NCI-H1105 treated with DMSO at 0.1 percent for 48 hours (cell line): ENCODE results near the gene OR10AD1.
"Not testable (repeated sequence)": the region's sequence is repeated elsewhere in the genome, so short reads cannot be mapped to it uniquely, and the experiment has no call there.

Source experiments
- DNase-seq: peaks from one replicate; lab custom pipeline; 2025; lab: John Stamatoyannopoulos, UW

The OR10AD1 gene

GRCh38 chr12:48203192-48203591 lies at the start of gene OR10AD1:
Gene OR10AD1, minus strand, starts transcription at chr12:48203292. Its CDS starts 0 bp downstream, at chr12:48203292.
- DNase-seq = no peak

DNA sequence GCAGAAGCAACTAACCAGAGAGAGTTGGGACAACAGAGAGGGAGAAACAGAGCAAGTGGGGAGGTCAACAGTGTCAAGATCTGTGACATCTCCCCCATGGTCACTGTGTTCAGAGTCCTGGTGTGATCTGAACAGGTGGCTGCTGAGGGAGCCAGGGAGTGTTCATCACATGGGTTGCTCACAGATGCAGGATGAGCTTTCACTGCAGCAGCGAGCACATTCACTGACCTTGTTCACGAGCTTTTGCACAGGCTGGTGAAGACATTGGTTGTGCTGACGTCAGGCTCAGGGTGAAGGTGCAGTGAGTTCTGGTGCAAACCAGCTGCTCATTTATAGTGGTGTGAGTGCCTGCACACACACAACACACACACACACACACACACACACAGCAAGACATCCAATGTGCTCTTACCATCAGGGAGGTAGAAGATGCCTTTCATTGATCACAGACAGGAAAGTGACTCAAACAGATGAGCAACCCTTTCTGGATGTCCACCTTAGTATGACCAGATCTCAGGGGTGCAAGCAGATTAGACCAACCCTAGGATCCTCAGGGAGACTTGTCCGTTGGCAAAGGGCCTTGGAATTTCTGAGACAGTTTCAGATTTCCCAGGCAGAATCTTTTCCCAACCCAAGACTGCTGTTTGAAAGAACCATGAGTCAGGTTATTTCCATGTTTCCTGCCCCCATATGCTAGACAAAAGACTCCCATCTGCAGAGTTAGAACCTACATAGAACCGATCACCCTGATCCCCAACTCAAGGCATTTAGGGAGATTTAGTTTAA lies 44.3 kb upstream of the OR10AD1 start:
- DNase-seq = no peak

DNA sequence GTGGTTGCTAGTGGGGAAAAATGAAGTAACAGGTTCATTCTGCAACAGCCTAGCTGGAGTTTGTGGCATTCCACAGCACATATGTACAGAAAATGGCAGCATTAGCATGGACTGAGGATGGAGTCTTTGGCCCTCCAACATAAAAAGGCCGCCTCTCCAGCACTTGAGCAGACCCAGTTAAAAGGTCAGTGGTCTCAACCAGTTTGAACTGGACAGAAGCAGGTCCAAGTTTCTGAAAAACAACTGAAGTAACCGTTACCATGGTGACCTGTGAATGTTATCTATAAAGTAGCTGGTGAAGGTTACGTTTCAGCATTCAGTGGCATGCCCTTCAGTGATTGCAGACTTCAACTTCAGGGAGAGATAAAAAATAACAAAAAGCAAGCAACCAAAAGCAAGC lies 34.1 kb upstream of the OR10AD1 start:
- no peak for DNase-seq

- DNase-seq = no peak
Observed at GRCh38 chr12:48235796-48236333, 32.8 kb upstream of the OR10AD1 start.

DNA sequence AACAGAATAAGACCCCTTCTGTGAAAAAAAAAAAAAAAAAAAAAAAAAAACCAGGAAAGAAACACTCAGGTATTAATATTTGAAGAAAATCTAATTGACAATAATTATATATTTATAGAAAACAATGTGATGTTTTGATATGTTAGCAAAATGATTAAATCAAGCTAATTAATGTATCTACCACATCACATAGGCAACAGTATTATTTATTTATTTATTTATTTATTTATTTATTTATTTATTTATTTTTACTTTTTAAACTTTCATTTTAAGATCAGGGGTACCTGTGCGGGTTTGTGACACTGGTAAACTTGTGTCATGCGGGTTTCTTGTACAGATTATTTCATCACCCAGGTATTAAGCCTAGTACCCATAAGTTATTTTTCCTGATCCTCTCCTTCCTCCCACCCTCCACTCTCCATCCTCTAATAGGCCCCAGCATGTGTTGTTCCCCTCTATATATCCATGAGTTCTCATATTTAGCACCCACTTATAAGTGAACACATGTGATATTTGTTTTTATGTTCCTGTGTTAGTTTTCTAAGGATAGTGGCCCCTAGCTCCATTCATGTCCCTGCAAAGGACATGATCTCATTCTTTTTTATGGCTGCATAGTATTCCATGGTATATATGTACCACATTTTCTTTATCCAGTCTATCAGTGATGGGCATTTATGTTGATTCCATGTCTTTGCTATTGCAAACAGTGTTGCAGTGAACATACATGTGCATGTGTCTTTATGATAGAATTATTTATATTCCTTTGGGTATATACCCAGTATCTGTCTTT lies 28.3 kb upstream of the OR10AD1 start:
- DNase-seq = not testable (repeated sequence)

DNA sequence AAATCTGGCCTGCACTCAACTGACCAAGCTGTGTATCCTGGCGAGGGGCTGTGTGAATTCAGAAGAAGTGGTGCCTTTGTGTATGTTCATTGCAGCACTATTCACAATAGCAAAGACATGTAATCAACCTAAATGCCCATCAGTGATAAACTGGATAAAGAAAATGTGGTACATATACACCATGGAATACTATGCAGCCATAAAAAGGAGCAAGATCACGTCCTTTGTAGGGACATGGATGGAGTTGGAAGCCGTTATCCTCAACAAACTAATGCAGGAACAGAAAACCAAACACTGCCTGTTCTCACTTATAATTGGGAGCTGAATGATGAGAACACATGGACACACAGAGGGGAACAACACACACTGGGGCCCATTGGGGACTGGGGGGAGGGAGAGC lies 21.4 kb upstream of the OR10AD1 start:
- not testable (repeated sequence) for DNase-seq

GRCh38 chr12:48221645-48222044 lies 18.6 kb upstream of the OR10AD1 start:
- no peak for DNase-seq

DNA sequence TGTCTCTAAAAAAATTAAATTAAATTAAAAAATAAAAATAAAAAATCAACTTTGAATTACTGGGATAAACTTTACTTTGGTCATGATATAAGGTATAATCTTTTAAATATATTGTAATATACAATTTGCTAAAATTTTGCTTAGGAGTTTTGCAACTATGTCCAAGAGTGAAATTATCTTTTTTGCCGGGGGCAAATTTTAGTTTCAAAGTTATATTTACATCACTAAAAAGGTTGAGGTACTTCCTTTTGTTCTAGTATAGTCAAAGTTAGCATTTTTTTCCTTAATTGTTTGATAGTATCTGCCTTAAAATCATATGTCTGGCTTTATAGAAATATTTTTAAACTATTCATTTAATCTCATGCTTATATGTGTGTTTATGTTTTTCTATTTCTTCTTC lies 17.6 kb upstream of the OR10AD1 start:
- DNase-seq = no peak

DNA sequence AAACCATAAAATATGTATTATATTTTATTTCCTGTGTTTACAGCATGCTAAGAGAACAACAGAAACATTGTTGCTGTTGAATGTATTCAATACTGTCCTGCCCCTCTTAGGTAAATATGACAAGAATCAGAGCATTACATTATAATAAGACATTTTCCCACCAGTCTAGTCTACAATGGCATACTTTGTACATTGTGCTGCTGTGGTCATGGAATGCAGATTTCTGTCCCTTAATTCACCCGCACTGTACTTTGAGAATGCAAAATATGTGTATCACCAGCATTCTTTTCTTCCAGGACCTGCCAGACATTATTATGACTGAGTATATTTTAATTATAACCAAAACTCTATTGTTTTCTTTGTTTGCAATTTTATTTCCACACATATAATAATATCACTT lies 16.5 kb upstream of the OR10AD1 start:
- DNase-seq = no peak

- no peak for DNase-seq
Observed at GRCh38 chr12:48216785-48217184, 13.7 kb upstream of the OR10AD1 start.

DNA sequence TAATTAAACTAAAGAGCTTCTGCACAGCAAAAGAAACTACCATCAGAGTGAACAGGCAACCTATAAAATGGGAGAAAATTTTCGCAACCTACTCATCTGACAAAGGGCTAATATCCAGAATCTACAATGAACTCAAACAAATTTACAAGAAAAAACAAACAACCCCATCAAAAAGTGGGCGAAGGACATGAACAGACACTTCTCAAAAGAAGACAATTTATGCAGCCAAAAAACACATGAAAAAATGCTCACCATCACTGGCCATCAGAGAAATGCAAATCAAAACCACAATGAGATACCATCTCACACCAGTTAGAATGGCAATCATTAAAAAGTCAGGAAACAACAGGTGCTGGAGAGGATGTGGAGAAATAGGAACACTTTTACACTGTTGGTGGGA lies 6.4 kb upstream of the OR10AD1 start:
- DNase-seq = not testable (repeated sequence)

DNA sequence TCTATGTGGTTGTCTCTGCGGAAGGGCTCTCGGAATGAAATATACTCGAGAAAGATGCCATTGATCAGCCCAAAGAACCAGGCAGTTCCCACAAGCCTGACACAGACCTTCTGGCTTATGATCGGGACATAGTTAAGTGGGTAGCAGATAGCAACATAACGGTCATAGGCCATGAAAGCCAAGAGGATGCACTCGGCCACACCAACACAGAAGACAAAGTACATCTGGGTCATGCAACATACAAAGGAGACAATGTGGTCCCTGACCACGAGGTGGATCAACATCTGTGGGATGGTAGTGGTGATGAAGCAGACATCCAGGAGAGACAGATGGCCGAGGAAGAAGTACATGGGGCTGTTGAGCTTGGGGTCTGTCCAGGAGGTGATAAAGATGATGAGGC lies 326 bp downstream of the OR10AD1 start:
- DNase-seq = no peak

GRCh38 chr12:48201516-48201915 lies 1.6 kb downstream of the OR10AD1 start:
- no peak for DNase-seq

- no peak for DNase-seq
Observed at GRCh38 chr12:48201091-48201490, 2.0 kb downstream of the OR10AD1 start.

GRCh38 chr12:48199774-48200221 lies 3.3 kb downstream of the OR10AD1 start:
- DNase-seq = no peak

GRCh38 chr12:48198985-48199384 lies 4.1 kb downstream of the OR10AD1 start:
- no peak for DNase-seq

GRCh38 chr12:48198672-48198971 lies 4.5 kb downstream of the OR10AD1 start:
- DNase-seq = no peak

DNA sequence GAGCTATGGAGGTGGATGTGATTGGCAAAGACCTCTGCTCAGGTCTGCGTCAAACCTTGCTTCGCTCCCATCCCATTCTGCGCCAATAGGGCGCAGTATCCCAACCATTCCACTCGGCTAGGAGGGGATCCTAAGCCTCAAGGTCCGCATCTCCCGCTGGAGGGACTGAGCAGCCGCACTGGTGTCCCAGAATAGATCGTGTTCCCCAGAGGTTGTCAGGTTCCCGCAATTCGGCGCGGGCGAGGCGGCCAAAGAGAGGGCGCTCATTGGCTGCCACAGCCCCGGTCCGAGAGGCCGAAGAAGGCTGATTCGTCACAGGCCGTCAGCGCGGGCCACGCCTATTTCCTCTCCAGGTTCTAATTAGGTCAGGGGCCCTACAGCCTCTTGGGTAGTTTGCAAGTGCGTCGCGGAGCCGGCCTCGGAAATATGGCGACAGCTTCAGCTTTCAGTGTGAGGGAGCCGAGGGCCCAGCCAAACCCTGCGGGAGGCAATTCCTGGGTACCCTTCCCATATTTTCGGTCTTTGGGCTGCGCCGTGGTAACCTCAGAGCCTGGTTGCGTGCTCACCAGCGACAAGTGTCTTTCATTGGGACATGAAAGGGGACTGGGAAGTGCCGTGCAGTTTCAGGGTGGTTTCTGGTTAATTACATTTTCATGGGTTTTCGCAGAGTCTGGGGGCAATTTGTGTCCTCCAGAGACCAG lies 5.0 kb downstream of the OR10AD1 start:
- DNase-seq = peak; percentile 78

GRCh38 chr12:48197549-48197970 lies 5.5 kb downstream of the OR10AD1 start:
- DNase-seq = peak; percentile 59

GRCh38 chr12:48194799-48195201 lies 8.3 kb downstream of the OR10AD1 start:
- no peak for DNase-seq

DNA sequence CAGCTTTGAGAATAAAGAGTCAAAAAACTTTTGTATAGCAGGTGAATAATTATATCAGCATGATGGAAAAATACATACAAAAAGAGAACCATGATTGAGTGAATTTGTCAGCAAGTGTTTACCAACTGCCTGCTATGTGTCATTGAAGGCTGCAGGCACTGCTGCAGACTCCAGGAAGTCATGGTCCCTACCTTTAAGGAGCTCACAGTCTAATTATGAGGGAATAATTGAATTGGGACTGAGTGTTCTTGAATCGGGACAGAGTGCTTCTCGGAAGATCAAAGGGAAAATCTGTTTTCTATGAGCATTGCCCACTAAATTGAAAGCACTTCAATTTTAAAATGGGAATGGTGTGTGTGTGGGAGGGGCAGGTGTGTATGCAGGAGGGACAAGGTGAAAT lies 9.5 kb downstream of the OR10AD1 start:
- no peak for DNase-seq

GRCh38 chr12:48192861-48193260 lies 10.2 kb downstream of the OR10AD1 start:
- no peak for DNase-seq

DNA sequence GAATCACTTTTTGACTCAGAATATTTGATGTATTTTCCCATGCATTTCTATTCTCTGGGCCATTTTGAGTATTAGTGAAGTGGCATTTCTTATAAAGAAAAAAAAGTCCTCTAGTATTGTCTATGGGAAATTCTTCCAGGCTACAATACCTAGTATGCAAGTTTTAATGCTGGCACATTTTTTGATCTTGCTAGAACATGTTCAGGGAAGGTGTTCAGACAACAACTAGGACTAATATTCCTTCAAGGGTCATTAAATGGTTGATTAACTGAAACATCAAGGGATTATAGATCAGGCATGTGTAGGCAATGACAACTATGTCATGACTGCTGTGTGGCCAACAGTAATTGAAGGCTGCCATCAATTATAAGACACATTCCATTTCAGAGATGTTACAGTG lies 12.0 kb downstream of the OR10AD1 start:
- DNase-seq = no peak
